ENCODE measurements around the gene TSPAN17.

The TSPAN17 gene

DNA sequence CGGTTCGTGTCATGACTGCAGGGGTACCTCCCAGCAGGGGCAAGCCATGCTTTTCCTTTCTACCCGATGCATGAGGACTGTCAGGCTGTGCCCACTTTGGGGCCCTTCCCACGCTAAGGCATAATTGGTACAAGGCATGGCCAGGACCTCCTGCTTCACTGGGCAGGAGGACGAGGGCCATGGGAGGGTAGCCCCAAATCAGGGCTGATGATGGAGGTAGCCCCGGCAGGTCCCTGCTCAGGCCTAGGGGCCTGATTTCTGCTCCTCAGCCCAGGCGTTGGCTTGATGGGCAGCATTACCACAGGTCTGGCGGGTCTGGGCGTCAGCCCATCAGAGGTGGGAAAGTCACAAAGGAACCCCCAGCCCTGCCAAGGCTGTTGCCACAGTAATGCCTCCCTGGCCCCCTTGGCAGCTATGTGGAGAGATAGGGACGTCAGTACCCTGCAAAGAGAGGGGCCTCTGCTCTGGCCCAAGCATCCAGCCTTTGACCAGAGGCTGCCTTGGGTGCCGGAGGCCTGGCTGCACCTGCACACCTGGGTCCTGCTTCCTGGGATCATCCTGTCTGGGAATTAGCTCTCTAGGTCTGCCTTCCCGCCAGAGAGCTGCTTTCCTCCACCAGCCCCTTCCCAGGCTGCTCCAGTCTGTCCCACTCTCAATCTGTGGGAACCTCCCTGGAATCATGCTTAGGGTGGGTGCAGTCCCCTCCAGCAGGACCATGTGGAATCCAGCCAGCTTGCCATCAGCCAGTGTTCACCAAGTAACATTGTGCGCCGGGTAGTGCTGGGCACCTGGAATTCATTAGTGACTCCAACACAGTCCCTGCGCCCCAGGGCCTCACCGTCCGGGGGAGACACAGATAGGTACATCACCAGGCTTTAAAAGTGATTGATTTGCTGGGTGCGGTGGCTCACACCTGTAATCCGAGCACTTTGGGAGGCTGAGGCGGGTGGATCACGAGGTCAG, 15.4 kb downstream of the TSPAN17 start:
- TF ChIP-seq, protein P1, sequence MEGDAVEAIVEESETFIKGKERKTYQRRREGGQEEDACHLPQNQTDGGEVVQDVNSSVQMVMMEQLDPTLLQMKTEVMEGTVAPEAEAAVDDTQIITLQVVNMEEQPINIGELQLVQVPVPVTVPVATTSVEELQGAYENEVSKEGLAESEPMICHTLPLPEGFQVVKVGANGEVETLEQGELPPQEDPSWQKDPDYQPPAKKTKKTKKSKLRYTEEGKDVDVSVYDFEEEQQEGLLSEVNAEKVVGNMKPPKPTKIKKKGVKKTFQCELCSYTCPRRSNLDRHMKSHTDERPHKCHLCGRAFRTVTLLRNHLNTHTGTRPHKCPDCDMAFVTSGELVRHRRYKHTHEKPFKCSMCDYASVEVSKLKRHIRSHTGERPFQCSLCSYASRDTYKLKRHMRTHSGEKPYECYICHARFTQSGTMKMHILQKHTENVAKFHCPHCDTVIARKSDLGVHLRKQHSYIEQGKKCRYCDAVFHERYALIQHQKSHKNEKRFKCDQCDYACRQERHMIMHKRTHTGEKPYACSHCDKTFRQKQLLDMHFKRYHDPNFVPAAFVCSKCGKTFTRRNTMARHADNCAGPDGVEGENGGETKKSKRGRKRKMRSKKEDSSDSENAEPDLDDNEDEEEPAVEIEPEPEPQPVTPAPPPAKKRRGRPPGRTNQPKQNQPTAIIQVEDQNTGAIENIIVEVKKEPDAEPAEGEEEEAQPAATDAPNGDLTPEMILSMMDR (IDR thresholded peaks at IDR 0.05; ENCODE audit: extremely low read depth, missing control alignments) = no peak
- DNase-seq (ENCODE audit: low spot score) = no peak

DNA sequence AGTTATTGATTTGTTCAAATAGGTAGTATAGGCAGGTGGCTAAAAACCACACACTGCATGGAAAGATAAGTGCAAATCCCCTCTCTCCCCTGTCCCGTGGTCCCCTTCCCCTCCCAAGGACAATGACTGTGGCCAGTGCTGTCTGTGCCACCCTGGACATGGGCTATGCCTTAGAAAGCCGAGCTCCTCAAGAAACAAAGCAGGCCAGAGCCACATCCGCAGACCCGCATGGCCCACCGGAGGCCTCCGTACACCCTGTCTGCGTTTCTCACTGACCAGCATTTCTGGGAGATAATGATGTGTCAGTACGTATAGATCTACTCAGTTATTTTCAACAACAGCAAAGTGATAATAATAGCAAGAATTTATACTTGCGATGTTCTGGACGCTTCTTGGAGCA, 16.3 kb downstream of the TSPAN17 start:
- TF ChIP-seq, protein P1 (IDR thresholded peaks at IDR 0.05; ENCODE audit: extremely low read depth, missing control alignments) = no peak
- no peak for DNase-seq (ENCODE audit: low spot score)

DNA sequence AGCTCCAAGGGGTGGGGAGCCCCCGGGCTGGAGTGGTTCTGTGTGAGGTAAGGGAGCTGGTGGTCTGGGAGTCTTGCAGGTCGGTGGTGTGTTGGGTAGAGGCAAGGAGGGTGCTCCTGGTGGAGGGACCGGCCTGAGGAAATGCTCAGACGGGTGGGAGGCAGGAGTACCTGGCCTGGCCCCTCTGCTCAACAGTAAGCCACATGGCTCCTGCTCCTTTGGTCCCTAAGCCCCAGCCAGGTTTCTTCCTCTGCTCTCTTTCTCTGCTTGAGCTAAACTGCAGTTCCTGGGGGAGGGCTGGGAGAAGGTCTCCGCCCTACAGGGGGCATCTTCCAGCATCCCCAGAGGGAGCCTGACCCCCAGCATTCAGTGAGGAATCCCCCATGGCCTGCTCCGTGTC, 17.2 kb downstream of the TSPAN17 start:
- TF ChIP-seq, protein P1 (IDR thresholded peaks at IDR 0.05; ENCODE audit: extremely low read depth, missing control alignments) = no peak
- no peak for DNase-seq (ENCODE audit: low spot score)

DNA sequence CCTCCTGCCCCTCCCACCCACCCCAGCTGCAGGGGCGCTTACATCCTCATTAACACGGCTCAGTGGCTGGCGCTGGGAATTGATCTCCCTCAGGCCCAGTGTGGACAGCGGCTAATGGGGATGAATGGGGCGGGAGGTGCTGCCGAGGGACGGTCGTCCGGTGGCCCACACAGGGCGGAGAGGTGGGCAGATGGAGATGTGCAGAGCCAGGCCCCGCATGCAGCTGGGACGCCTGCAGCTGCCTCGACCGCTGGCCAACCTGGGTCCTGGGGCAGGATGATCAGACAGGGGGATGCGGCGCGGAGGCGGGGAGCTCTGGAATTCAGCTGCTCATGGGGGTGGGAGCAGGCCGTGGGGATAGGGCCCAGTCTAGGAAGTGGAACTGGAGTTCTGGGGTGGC, 17.6 kb downstream of the TSPAN17 start:
- TF ChIP-seq, protein P1 (IDR thresholded peaks at IDR 0.05; ENCODE audit: extremely low read depth, missing control alignments) = no peak
- DNase-seq (ENCODE audit: low spot score) = no peak

DNA sequence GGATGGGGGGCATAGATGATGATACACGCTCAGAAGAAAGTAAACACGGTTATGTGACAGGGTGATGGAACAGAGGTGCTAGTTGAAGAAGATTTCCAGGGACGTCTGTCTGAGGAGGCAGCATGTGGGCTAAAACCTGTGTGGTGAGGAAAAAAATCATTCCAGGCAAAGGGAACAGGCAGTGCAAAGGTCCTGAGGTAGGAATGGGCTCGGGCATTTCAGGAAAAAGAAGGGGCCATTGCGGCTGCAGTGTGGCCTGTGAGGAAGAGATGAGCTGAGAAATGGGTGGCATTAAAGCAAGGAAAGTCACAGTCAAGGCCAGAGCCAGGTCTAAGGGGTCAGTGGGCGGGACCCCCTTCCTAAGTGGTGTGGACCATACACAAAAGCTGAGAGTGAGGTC, 18.2 kb downstream of the TSPAN17 start:
- no peak for DNase-seq (ENCODE audit: low spot score)
- TF ChIP-seq, protein P1 (IDR thresholded peaks at IDR 0.05; ENCODE audit: extremely low read depth, missing control alignments) = no peak

DNA sequence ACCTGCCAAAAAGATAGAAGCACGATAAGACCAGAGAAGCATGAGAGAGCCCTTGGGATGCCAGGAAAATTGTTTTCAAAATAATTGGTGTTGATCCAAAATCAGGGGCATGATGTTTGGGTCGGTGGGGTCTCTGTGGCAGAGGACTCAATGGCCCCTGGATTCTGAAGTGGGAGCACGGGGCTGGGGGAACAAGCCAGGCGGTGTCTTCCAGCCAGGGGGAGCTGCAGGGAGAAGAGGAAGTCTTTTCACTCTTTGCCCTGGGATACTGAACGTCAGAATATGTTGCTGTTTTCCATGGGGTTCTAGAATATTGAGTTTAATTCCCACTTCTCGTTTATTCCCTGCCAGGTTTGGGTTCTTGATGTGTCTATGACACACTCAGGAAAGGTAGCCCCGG, 20.4 kb downstream of the TSPAN17 start:
- TF ChIP-seq, protein P1 (IDR thresholded peaks at IDR 0.05; ENCODE audit: extremely low read depth, missing control alignments) = no peak
- DNase-seq (ENCODE audit: low spot score) = no peak

DNA sequence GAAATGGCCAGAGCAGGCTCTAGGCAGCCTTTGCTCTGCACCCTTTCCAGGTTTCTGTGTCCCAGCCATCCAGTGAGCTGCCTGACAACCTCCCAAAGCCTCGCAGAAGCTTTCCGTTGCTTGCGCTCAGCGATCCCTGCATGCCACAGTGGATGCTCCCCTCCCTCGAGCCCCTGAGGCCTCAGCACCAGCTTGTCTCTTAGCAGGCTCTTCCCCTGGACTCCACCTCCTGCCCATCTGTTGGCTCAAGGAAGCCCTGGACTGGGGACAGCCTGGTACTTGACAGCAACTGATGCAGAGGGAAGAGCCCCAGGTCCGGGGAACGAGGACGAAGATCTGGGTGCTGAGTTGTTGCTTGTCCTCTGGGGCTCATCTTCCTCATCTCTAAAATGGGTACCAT, 23.2 kb downstream of the TSPAN17 start:
- TF ChIP-seq, protein P1 (IDR thresholded peaks at IDR 0.05; ENCODE audit: extremely low read depth, missing control alignments) = no peak
- DNase-seq (ENCODE audit: low spot score) = no peak

Measured in GM20000 (cell line).